Thyroid gland (tissue), 4 donors: ENCODE data around the gene SLC9A5.

Experiments used
- POLR2A ChIP-seq, 2 donors: fragments of 450-650 bp; IDR thresholded peaks; one replicate each; pipeline ENCODE4 v1.6.1; 2017; ENCODE audit warnings: antibody characterized with exemption in 2 of 2, mild to moderate bottlenecking in 2 of 2, moderate library complexity in 1 of 2
- TF ChIP-seq, protein P1 (sequence below), 6 experiments: fragments of 200-600 bp in 3 of 6; fragments of 450-650 bp in 3 of 6; sonication (generic) in 3 of 6; IDR thresholded peaks; one replicate each; pipeline ENCODE4 v1.5.1; 2016 to 2019; ENCODE audit warnings: antibody characterized with exemption in 6 of 6, mild to moderate bottlenecking in 2 of 6, inconsistent platforms in 1 of 6, moderate library complexity in 1 of 6

GRCh38 chr16:67291461-67291860 lies 42.7 kb downstream of the SLC9A5 start:
- no peak for TF ChIP-seq POLR2A (IDR thresholded peaks at IDR 0.05)
- TF ChIP-seq, protein P1, sequence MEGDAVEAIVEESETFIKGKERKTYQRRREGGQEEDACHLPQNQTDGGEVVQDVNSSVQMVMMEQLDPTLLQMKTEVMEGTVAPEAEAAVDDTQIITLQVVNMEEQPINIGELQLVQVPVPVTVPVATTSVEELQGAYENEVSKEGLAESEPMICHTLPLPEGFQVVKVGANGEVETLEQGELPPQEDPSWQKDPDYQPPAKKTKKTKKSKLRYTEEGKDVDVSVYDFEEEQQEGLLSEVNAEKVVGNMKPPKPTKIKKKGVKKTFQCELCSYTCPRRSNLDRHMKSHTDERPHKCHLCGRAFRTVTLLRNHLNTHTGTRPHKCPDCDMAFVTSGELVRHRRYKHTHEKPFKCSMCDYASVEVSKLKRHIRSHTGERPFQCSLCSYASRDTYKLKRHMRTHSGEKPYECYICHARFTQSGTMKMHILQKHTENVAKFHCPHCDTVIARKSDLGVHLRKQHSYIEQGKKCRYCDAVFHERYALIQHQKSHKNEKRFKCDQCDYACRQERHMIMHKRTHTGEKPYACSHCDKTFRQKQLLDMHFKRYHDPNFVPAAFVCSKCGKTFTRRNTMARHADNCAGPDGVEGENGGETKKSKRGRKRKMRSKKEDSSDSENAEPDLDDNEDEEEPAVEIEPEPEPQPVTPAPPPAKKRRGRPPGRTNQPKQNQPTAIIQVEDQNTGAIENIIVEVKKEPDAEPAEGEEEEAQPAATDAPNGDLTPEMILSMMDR (IDR thresholded peaks at IDR 0.05), result no peak
